Measurements from ENCODE around the gene MIER1. TPM values are rescaled to one million over a fixed set of nuclear protein-coding genes. Genes with fewer than 3 reads are reported as not detected.
A peak's percentile ranks its signal among the peaks of the same experiment; 100 is the strongest.

The MIER1 gene
- total RNA-seq, 4 donors from 2014 or later = 30.9 to 55.5 (median 34.9) TPM

GRCh38 chr1:66933887-66934700, 9.3 kb downstream of the MIER1 start:
- no peak for ATAC-seq (ENCODE audit: low FRiP score)
- no peak for TF ChIP-seq CTCF (IDR thresholded peaks at IDR 0.05)
- no peak for DNase-seq (ENCODE audit: low spot score)

DNA sequence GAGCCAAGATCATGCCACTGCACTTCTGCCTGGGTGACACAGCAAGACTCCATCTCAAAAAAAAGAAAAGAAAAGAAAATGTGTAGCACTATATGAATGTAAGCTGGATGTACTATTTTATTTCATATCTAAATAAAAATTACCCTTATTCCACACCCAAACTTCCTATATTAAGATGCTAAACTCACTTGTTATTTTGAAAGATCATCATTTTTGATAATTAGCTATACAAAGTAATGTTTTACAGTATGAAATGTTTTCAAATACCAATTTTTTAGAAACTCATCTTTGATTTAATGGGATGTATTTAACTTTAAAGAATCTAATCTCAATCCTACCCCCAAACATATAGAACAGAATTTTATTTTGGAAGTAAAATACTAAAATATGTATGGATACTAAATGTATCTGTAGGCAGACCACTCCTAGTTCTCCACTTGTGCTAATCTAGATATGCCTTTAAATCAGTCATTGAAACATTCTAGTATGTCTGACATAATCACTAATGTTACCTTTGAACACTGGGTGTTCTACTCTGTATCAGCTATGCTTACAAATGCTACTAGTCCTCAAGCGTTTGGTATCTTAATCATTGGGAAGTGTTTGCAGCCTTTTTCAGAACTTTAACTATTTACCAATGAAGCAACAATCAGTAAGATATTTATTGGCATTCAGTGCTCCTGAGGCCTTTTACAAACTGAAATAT, 12.9 kb downstream of the MIER1 start:
- DNase-seq (ENCODE audit: low spot score) = no peak
- ATAC-seq (ENCODE audit: low FRiP score) = no peak
- TF ChIP-seq CTCF (IDR thresholded peaks at IDR 0.05) = no peak

DNA sequence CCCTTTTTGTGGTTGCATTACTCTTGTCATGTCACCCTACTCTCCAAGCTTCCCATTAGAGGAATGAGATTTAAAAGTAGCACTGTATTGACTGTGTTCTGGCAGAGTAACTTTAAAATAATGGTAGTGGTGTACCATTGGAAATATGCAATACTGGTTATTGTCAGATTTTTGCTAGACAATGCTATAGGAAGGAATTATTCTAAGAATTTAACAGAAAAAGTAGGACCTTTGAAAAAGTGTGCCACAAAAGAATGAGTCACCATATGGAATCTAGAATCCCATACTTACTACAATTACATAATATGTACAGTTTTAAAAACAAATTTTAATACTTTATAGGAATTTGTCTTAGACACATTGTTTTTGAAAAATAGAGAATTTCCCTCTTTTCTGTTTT, 13.8 kb downstream of the MIER1 start:
- no peak for TF ChIP-seq CTCF (IDR thresholded peaks at IDR 0.05)
- ATAC-seq (ENCODE audit: low FRiP score) (no peak), DNase-seq (ENCODE audit: low spot score) (no peak)

DNA sequence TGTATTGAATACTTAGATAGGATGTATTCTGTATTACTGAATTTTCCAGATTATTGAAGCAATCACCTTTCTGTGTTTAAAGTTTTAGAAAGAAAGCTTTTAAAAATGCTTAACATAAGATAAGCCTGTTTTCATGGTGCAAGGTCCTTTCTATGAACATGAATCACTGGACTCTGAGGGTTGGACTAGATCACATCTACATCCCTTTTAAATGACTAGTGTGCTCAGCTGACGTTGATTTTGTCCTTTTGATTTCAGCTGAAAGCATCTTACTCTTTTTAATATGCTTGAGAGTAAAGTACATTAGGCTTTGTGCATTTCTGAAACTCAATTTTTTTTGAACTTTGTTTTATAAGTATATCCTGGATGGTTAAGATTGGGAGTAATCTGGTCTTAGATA, 16.2 kb downstream of the MIER1 start:
- no peak for DNase-seq (ENCODE audit: low spot score)
- ATAC-seq (ENCODE audit: low FRiP score) = no peak
- TF ChIP-seq CTCF (IDR thresholded peaks at IDR 0.05) = no peak

GRCh38 chr1:66943361-66943969, 18.7 kb downstream of the MIER1 start:
- ATAC-seq (ENCODE audit: low FRiP score) (no peak), DNase-seq (ENCODE audit: low spot score) (no peak)
- TF ChIP-seq CTCF (IDR thresholded peaks at IDR 0.05) = no peak

DNA sequence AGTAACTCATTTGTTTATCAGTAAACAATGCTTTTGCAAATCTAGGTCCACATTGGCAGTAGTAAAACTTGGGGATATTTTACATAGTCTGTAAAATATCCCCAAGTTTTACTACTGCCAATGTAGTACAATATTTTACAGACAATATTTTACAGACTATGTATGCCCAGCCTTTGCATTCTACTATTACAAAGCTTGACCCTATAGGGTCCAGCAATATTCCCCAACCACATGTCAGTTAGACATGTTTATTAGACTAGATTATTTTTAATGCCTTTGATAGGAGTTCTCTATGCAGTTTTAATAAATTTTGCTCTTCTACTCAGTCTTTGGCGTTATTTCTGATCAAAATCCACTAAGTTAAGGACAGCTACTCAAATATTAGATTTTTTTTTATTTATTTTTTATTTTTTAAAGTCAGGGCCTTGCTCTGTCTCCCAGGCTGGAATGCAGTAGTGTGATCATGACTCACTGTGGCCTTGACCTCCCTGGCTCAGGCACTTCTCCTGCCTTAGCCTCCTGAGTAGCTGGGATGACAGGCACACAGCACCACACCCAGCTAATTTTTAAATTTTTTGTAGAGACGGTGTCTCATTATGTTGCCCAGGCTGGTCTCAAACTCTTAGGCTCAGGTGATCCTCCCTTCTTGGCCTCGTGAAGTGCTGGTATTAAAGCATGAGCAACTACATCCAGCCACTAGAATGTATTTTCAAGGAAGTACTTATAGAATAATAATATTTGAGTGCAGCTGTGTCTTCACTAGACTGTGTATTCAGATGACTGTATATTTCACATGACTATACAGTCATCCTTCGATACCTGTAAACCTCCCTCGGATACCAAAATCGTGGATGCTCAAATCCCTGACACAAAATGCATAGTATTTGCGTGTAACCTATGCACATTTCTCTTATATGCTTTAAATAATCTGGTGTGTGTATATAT, 19.8 kb downstream of the MIER1 start:
- TF ChIP-seq CTCF (IDR thresholded peaks at IDR 0.05) = no peak
- ATAC-seq (ENCODE audit: low FRiP score) = peak; percentile 99
- DNase-seq (ENCODE audit: low spot score) = no peak

Measured in omental fat pad (tissue), 4 donors.